Erythroblast (primary cell): ENCODE data around the gene MBD3L4.

ENCODE experiments used
- GATA1 ChIP-seq: IDR thresholded peaks from 2 replicates; pipeline ENCODE4 v1.6.1; 2011; ENCODE audit warnings: low read depth, mild to moderate bottlenecking, control low read depth, low read length, moderate library complexity
- POLR2A ChIP-seq: IDR thresholded peaks from 2 replicates; pipeline ENCODE4 v1.6.1; 2011; ENCODE audit warnings: mild to moderate bottlenecking, low read length

DNA sequence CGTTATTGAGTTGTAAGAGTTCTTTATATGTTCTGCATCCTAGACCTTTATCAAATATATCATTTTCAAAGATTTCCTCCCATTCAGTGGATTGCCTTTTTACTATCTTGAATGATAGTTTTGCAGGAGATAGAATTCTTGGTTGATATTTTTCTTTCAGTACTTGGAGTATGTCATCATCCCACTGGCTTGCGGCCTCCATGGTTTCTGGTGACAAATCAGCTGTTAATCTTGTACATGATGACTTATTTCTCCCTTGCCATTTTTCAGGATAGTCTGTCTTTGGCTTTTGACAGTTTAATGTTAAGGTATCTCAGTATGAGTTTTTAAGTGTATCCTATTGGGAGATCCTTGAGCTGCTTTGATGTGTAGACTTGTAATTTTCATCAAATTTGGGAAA, 38.0 kb upstream of the MBD3L4 start:
- no peak for TF ChIP-seq POLR2A
- TF ChIP-seq GATA1, result no peak
